Measurements from ENCODE around the gene CD74. TPM values are rescaled to one million over a fixed set of nuclear protein-coding genes. Genes with fewer than 3 reads are reported as not detected.

The CD74 gene
- total RNA-seq, 1 donor from 2014 or later = 16.1 TPM

DNA sequence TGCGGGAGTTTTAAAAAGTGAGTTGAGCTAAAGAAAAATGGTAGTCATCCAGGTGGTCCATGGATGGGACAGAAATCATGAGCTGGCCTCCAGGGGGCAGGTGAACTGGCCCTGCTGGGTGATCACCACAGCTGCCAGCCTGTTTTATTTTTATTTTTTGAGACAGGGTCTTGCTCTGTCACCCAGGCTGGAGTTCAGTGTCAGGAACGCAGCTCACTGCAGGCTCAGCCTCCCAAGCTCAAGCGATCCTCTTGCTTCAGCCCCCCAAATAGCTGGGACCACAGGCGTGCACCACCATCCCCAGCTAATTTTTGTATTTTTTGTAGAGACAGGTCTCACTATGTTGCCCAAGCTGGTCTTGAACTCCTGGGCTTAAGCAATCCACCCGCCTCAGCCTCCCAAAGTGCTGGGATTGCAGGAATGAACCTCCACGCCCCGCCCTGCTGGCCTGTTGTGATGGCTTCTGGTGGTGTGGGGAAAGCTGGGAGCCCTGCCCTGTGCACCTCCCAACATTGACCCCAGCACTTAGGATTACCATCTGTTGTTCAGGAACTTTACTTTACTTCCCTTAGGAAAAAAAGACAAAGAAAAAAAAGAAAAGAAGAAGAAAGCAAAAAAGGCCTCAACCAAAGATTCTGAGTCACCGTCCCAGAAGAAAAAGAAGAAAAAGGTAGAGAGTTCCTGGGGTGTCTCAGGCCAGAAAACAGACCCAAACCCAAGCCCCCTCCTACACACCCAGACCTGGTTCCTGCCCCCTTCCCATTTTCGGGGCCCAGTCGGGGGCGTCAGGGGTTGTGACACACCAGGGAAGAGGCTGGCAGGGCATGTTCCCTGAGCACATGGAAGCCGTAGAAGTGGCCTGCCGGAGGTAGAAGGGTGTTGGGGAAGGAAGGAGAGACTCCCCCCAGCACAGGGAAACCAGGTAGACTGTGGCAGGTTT is 14.7 kb downstream of the CD74 start:
- H3K27ac Mint-ChIP-seq = no peak overlapping the region
- no peaks in the 10 kb centered on the region for H3K9me3 Mint-ChIP-seq
- peaks cover 36% of the 10 kb centered on the region for H3K36me3 Mint-ChIP-seq
- H3K27me3 Mint-ChIP-seq (ENCODE audit: low read depth) = no peaks in the 10 kb centered on the region
- DNase-seq (ENCODE audit: low spot score in 2 of 2, unreplicated experiment in 2 of 2) = no peak
- H3K4me3 Mint-ChIP-seq = no peak overlapping the region
- H3K4me1 Mint-ChIP-seq = no peaks in the 10 kb centered on the region
- TF ChIP-seq, protein P1, sequence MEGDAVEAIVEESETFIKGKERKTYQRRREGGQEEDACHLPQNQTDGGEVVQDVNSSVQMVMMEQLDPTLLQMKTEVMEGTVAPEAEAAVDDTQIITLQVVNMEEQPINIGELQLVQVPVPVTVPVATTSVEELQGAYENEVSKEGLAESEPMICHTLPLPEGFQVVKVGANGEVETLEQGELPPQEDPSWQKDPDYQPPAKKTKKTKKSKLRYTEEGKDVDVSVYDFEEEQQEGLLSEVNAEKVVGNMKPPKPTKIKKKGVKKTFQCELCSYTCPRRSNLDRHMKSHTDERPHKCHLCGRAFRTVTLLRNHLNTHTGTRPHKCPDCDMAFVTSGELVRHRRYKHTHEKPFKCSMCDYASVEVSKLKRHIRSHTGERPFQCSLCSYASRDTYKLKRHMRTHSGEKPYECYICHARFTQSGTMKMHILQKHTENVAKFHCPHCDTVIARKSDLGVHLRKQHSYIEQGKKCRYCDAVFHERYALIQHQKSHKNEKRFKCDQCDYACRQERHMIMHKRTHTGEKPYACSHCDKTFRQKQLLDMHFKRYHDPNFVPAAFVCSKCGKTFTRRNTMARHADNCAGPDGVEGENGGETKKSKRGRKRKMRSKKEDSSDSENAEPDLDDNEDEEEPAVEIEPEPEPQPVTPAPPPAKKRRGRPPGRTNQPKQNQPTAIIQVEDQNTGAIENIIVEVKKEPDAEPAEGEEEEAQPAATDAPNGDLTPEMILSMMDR (IDR thresholded peaks at IDR 0.05; ENCODE audit: unreplicated experiment) = no peak

DNA sequence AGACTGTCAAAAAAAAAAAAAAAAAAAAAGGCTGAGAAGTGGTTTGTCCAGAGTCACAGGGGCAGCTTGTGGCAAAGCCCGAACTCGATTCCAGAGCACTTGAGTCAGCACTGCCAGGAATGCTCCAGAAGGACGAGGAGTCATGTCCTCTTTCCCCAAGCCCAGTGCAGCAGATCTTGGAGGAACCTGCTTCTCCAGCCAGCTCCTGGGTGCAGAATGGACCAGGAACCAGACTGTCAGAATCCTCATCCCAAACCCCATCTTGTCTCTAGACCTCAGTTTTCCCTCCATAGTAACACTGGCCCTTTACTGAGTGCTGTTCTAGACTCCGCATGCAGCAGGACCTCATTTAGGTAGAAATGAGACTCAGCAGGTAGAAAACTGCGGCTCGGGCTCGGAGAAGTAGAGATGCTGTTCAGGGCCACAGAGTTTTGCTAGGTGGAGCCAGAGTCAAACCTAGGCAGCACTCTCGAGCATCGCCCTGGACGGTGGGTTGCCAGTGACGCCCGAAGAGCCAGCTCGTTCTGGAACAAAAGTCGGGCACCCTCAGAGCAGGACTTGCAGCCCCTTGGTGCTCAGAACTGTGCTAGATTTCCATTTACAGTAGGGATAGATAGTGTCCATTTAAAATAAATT is 15.4 kb downstream of the CD74 start:
- no peak for DNase-seq (ENCODE audit: low spot score in 2 of 2, unreplicated experiment in 2 of 2)
- Mint-ChIP-seq H3K9me3 (no peaks in the 10 kb centered on the region), H3K36me3 (peaks cover 33% of the 10 kb centered on the region), H3K27me3 (ENCODE audit: low read depth) (no peaks in the 10 kb centered on the region), H3K27ac (no peak overlapping the region), H3K4me3 (no peak overlapping the region), H3K4me1 (no peaks in the 10 kb centered on the region)
- TF ChIP-seq, protein P1 (IDR thresholded peaks at IDR 0.05; ENCODE audit: unreplicated experiment) = no peak

DNA sequence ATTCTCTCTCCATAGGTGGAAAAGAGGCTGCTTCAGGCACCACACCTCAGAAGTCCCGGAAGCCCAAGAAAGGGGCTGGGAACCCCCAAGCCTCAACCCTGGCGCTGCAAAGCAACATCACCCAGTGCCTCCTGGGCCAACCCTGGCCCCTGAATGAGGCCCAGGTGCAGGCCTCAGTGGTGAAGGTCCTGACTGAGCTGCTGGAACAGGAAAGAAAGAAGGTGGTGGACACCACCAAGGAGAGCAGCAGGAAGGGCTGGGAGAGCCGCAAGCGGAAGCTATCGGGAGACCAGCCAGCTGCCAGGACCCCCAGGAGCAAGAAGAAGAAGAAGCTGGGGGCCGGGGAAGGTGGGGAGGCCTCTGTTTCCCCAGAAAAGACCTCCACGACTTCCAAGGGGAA is 16.4 kb downstream of the CD74 start:
- Mint-ChIP-seq H3K9me3 (no peaks in the 10 kb centered on the region), H3K36me3 (peaks cover 37% of the 10 kb centered on the region), H3K27me3 (ENCODE audit: low read depth) (no peaks in the 10 kb centered on the region), H3K27ac (no peak overlapping the region), H3K4me3 (no peak overlapping the region), H3K4me1 (no peaks in the 10 kb centered on the region)
- no peak for DNase-seq (ENCODE audit: low spot score in 2 of 2, unreplicated experiment in 2 of 2)
- TF ChIP-seq, protein P1 (IDR thresholded peaks at IDR 0.05; ENCODE audit: unreplicated experiment) = no peak

DNA sequence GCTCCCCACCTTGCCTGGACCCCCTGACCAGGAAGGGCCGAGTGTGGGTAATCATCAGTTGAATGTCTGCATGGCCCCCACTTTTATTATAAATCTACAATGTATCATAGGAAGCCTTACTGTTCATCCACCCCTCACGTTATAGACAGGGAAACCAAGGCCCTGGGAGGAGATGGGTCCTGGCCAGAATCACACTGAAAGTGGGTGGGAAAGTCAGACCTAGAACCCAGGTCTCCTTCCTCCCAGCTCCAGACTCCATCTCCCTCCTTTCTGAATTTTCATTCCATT is 17.1 kb downstream of the CD74 start:
- TF ChIP-seq, protein P1 (IDR thresholded peaks at IDR 0.05; ENCODE audit: unreplicated experiment) = no peak
- Mint-ChIP-seq H3K4me1 (no peaks in the 10 kb centered on the region), H3K27ac (no peak overlapping the region), H3K9me3 (no peaks in the 10 kb centered on the region), H3K27me3 (ENCODE audit: low read depth) (no peaks in the 10 kb centered on the region), H3K36me3 (peaks cover 41% of the 10 kb centered on the region), H3K4me3 (no peak overlapping the region)
- no peak for DNase-seq (ENCODE audit: low spot score in 2 of 2, unreplicated experiment in 2 of 2)

DNA sequence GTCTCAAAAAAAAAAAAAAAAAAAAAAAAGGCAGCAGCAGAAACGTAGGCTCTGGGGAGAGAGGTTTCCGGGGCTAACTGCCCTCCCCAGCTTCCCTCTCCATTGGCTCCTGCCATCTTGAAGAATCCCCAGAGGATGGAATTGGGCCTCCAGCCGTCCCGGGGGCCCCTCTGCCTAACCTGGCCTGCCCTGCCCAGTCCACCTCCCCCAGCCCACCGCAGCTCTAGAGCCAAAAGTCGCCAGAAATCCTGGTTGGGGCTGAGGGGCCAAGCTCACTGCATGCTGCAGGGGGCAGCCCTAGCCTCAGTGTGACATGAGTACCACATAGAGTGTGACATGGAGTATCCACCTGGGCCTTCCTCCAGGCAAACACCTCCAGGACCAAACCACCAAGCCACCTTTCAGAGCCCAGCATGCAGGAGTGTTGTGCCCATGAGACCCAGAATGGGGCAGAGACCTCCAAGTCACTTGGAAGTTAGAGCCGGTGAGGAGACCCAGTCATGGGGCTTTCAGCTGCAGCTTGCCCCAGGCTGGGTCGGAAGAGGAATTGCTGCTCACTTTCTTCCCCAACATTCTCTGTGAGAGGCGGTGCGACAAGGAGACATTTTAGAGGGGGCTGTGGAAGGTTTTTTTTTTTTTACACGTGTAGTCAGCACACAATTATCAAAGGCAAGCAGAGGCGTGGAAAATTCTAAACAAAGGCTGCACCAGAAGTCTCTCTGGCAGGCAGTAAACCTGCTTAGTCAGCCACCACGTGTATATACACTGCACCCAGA is 17.6 kb downstream of the CD74 start:
- no peak for DNase-seq (ENCODE audit: low spot score in 2 of 2, unreplicated experiment in 2 of 2)
- H3K4me1 Mint-ChIP-seq = no peaks in the 10 kb centered on the region
- no peaks in the 10 kb centered on the region for H3K27me3 Mint-ChIP-seq (ENCODE audit: low read depth)
- H3K27ac Mint-ChIP-seq = no peak overlapping the region
- H3K4me3 Mint-ChIP-seq = no peak overlapping the region
- peaks cover 37% of the 10 kb centered on the region for H3K36me3 Mint-ChIP-seq
- TF ChIP-seq, protein P1 (IDR thresholded peaks at IDR 0.05; ENCODE audit: unreplicated experiment) = no peak
- no peaks in the 10 kb centered on the region for H3K9me3 Mint-ChIP-seq
